Right lobe of liver (tissue), 6 donors: ENCODE data around the gene PHOSPHO1. TPM values are rescaled to one million over a fixed set of nuclear protein-coding genes. Genes with fewer than 3 reads are reported as not detected.

ENCODE experiments used
- ATAC-seq, 4 donors: fragments of 200-7000 bp; cut with Tn5 transposase; one replicate each; pipeline ENCODE4 v1.9.1; 2020; ENCODE audit warnings: mild to moderate bottlenecking in 4 of 4, moderate library complexity in 4 of 4
- DNase-seq, 3 donors: peaks; one replicate each; pipeline ENCODE4 v3.0.0-alpha.2; 2020
- H3K27ac ChIP-seq, 3 donors: fragments of 200-600 bp; one replicate each; pipeline ENCODE4 v1.8.0; 2022
- H3K27me3 ChIP-seq, 2 donors: fragments of 200-600 bp; one replicate each; pipeline ENCODE4 v1.8.0; 2022
- H3K36me3 ChIP-seq, 4 donors: fragments of 200-600 bp; sonication (generic) in 1 of 4; one replicate each; pipeline versions ENCODE4 v1.5.1 to v1.8.0; 2017 to 2022; ENCODE audit warnings: control low read depth in 1 of 4
- H3K4me1 ChIP-seq, 4 donors: fragments of 200-600 bp; sonication (generic) in 1 of 4; one replicate each; pipeline versions ENCODE4 v1.5.1 to v1.8.0; 2017 to 2022; ENCODE audit warnings: control low read depth in 1 of 4
- H3K4me3 ChIP-seq, 3 donors: fragments of 200-600 bp; one replicate each; pipeline ENCODE4 v1.8.0; 2022
- H3K9me3 ChIP-seq, 4 donors: fragments of 200-600 bp; sonication (generic) in 1 of 4; one replicate each; pipeline versions ENCODE4 v1.5.1 to v1.8.0; 2017 to 2022; ENCODE audit warnings: control low read depth in 1 of 4
- CTCF ChIP-seq, 4 donors: fragments of 200-600 bp in 3 of 4; fragments of 450-650 bp in 1 of 4; IDR thresholded peaks; one replicate each; pipeline versions ENCODE4 v1.5.1 to v1.8.0; 2016 to 2022; ENCODE audit warnings: antibody characterized with exemption in 4 of 4, mild to moderate bottlenecking in 2 of 4
- POLR2A ChIP-seq: fragments of 450-650 bp; IDR thresholded peaks from one replicate; pipeline ENCODE4 v1.6.1; 2017; ENCODE audit warnings: antibody characterized with exemption, mild to moderate bottlenecking
- WGBS: methylation state at CpG from one replicate; pipeline ENCODE4 v1.1.6; 2018; ENCODE audit warnings: low coverage, low lambda C conversion rate; ENCODE audit not compliant: insufficient coverage; ENCODE audit errors: missing lambda C conversion rate; 5-methylcytosine and 5-hydroxymethylcytosine counted together
- intact Hi-C, 2 donors: fragments of 100-400 bp; cut with DNase I; formaldehyde crosslinking; loops; one replicate each; pipeline versions ENCODE4 v1.11.2 to v1.14.1; 2022
- total RNA-seq, 6 experiments: library from RNA; depleted of rRNA in 2 of 6; stranded (reverse); fragments of >200 nt in 2 of 6; fragmentation: NEBNext Ultra II Directional in 3 of 6; extraction: Animal tissue kit (Norgen Biotek cat#: 25700) in 3 of 6; gene quantifications; one replicate each; pipeline versions ENCODE4 v1.1.0 to v1.2.4, GENCODE V29; 2016 to 2023
- donor health status: DM: no; HTN: yes; CAD: no.
- donor health status: DM: no; HTN: no; CAD: no.
- donor health status: DM: no; HTN: no; CAD: no.
- donor health status: DM: no; HTN: yes; CAD: no.
- donor health status: DM: no; HTN: yes; CAD: no.

PHOSPHO1 gene
- total RNA-seq, 6 experiments from 2014 or later = 0.16 to 0.71 (median 0.41) TPM; not detected in 2

- peak in 1 of 3 donors; percentile 30 for DNase-seq
These were observed 10.6 kb downstream of the PHOSPHO1 start for GRCh38 chr17:49219987-49220386.

GRCh38 chr17:49218941-49219913 is 11.4 kb downstream of the PHOSPHO1 start:
- peak; percentile 50 to 59 (median 53) for DNase-seq
- WGBS = 36% methylated on average over 27 of the region's 37 CpGs

More at GRCh38 chr17:49219987-49220386, 10.6 kb downstream of the PHOSPHO1 start:
- peaks cover 0 to 4% (median 0%) of the 10 kb centered on the region in 4 donors for H3K4me1 ChIP-seq
- intact Hi-C loops = no loop called here
- no peaks in the 10 kb centered on the region for H3K27me3 ChIP-seq
- H3K9me3 ChIP-seq = no peaks in the 10 kb centered on the region
- 72% methylated on average over 5 of the region's 15 CpGs for WGBS
- TF ChIP-seq CTCF (IDR thresholded peaks at IDR 0.05) = no peak
- no peak for TF ChIP-seq POLR2A
- no peak overlapping the region for H3K27ac ChIP-seq
- no peak overlapping the region for H3K4me3 ChIP-seq
- no peaks in the 10 kb centered on the region for H3K36me3 ChIP-seq
- no peak for ATAC-seq

GRCh38 chr17:49217651-49218413 is 12.8 kb downstream of the PHOSPHO1 start:
- no peaks in the 10 kb centered on the region for H3K4me1 ChIP-seq

More at GRCh38 chr17:49218941-49219913, 11.4 kb downstream of the PHOSPHO1 start:
- intact Hi-C loops = no loop called here
- H3K4me1 ChIP-seq = peaks cover 0 to 2% (median 0%) of the 10 kb centered on the region in 4 donors
- peak overlapping the region in 1 of 3 donors; percentile 33 for H3K27ac ChIP-seq
- no peaks in the 10 kb centered on the region for H3K9me3 ChIP-seq
- no peak overlapping the region for H3K4me3 ChIP-seq
- TF ChIP-seq CTCF (IDR thresholded peaks at IDR 0.05) (no peak), POLR2A (no peak)
- ATAC-seq = peak; percentile 33 to 46 (median 35)
- no peaks in the 10 kb centered on the region for H3K36me3 ChIP-seq
- no peaks in the 10 kb centered on the region for H3K27me3 ChIP-seq

More at GRCh38 chr17:49217651-49218413, 12.8 kb downstream of the PHOSPHO1 start:
- WGBS = 30% methylated on average over 9 of the region's 17 CpGs
- DNase-seq (peak; percentile 63 to 74 (median 65)), ATAC-seq (peak; percentile 60 to 69 (median 64))
- TF ChIP-seq POLR2A (no peak), CTCF (IDR thresholded peaks at IDR 0.05) (no peak)
- Histone ChIP-seq H3K27me3 (no peaks in the 10 kb centered on the region), H3K9me3 (no peaks in the 10 kb centered on the region), H3K4me3 (no peak overlapping the region), H3K36me3 (no peaks in the 10 kb centered on the region), H3K27ac (peak overlapping the region in 2 of 3 donors; percentile 24 to 33)
- intact Hi-C loops = no loop called here
